ENCODE measurements around the gene KIF27.
"Not testable (repeated sequence)": the region's sequence is repeated elsewhere in the genome, so short reads cannot be mapped to it uniquely, and the experiment has no call there.

The KIF27 gene

DNA sequence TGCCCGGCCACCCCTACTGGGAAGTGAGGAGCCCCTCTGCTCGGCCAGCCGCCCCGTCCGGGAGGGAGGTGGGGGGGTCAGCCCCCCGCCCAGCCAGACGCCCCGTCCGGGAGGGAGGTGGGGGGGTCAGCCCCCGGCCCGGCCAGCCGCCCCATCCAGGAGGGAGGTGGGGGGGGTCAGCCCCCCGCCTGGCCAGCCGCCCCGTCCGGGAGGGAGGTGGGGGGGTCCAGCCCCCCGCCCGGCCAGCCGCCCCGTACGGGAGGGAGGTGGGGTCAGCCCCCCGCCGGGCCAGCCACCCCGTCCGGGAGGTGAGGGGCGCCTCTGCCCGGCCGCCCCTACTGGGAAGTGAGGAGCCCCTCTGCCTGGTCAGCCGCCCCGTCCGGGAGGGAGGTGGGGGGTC, 116.8 kb downstream of the KIF27 start:
- DNase-seq (ENCODE audit: low read depth, low spot score), result not testable (repeated sequence)

DNA sequence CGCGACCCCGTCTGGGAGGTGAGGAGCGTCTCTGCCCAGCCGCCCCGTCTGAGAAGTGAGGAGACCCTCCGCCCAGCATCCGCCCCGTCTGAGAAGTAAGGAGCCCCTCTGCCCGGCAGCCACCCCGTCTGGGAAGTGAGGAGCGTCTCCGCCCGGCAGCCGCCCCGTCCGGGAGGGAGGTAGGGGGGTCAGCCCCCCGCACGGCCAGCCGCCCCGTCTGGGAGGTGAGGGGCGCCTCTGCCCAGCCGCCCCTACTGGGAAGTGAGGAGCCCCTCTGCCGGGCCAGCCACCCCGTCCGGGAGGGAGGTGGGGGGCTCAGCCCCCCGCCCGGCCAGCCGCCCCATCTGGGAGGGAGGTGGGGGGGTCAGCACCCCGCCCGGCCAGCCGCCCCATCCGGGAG, 117.3 kb downstream of the KIF27 start:
- not testable (repeated sequence) for DNase-seq (ENCODE audit: low read depth, low spot score)

DNA sequence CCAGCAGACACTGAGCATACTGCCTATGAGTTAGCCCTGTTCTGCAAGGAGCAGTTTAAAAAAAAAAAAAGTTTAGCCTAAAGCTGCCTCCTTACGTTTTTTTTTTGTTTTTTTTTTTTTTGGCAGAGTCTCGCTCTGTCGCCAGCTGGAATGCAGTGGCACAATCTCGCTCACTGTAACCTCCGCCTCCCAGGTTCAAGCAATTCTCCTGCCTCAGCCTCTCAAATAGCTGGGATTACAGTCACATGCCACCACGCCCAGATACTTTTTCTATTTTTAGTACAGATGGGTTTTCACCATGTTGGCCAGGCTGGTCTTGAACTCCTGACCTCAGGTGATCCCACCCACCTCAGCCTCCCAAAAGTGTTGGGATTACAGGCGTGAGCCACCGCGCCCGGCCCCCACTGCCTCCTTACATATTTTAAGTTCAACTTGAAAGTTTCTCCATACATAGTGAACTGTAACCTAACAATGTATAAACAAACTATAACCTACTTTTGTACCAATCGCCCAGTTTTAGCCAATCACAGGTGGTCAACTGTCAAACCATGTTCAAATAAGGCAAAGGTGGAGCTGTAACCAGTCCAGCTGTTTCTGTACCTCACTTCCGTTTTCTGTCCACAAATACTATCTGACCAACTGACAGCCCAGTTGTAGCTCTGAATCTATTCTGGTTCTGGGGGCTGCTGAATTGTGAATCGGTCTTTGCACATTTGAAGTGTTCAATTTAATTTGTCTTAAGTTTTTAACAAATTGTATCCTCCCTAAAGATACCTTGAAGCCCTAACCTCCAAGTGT, 120.8 kb downstream of the KIF27 start:
- no peak for DNase-seq (ENCODE audit: low read depth, low spot score)

DNA sequence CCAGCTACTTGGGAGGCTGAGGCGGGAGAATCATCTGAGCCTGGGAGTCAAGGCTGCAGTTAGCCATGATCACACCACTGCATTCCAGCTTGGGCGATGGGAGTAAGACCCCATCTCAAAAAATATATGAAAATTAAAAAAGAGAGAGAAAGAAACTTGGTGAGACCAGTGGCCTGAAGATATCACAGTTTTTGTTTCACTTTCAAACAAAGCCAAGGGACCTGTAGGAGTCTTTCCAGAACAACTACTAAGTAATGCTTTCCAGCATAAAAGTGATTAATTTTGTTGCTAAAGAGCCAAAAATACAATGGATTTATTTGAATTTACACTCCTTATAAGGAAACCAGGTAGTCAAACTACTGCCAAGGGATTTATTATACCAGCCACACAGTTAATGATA, 127.2 kb downstream of the KIF27 start:
- DNase-seq (ENCODE audit: low read depth, low spot score), result no peak

DNA sequence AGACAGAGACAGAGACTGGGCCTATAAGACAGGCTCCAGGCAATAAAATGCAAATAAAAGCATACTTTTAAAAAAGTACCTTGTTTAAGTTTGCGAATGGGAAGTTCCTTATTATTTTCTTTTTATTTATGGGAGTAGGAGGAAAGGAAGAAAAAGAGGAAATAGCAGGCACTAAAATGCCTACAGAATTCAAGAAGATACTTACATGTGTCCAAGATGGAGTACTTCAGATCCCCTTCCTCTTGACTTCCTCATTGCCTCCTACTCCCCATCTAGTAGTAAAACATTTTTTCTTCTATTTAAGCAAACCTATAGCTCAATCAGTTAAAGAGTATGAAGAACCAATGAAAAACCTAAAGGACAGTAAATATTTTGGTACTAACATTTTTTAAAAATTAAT, 128.5 kb downstream of the KIF27 start:
- no peak for DNase-seq (ENCODE audit: low read depth, low spot score)

Measured in brain pericyte (primary cell).